ENCODE results near the gene PPP3CA.

DNA sequence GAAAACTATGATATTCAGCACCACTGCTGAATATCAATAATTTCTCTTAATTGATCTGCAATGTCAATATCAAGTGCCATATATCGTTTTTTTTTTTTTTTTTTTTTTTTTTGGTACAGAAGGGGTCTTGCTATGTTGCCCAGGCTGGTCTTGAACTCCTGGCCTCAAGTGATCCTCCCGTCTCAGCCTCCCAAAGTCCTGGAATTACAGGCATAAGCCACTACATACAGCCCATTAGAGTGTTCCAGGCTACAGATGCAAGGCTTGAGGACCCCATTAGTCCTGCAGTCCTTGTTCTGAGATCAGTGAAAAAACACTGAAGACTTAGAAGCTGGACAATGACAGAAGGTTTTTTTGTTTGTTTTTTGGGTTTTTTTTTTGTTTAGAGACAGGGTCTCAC is 48.3 kb downstream of the PPP3CA start:
- TF ChIP-seq EZH2 (IDR thresholded peaks at IDR 0.05) = no peak
- TF ChIP-seq POLR2AphosphoS5 (IDR thresholded peaks at IDR 0.05; ENCODE audit: borderline replicate concordance, low read depth, low read length) = no peak

All from SK-N-MC (cell line).